A204.1 (cell line): Measurements from ENCODE around the gene USP51.
"Not testable (repeated sequence)": the region's sequence is repeated elsewhere in the genome, so short reads cannot be mapped to it uniquely, and the experiment has no call there.

Experiments used
- FAIRE-seq: peaks from 2 replicates; lab custom pipeline; 2012; peaks lifted over from hg19 to GRCh38; lab: Jason Lieb, UNC

Gene USP51

GRCh38 chrX:55489314-55490009 is at the start of gene USP51:
TSS of gene USP51 (minus strand) at chrX:55489848. CDS start at chrX:55488939, 909 bp downstream.
- FAIRE-seq: no peak

- no peak for FAIRE-seq
These were observed 34.8 kb upstream of the USP51 start for GRCh38 chrX:55524487-55524886.

GRCh38 chrX:55523356-55523755 is 33.7 kb upstream of the USP51 start:
- no peak for FAIRE-seq

GRCh38 chrX:55522596-55523276 is 33.1 kb upstream of the USP51 start:
- no peak for FAIRE-seq

- no peak for FAIRE-seq
These were observed 32.0 kb upstream of the USP51 start for GRCh38 chrX:55521687-55522086.

- FAIRE-seq: not testable (repeated sequence)
These were observed 27.3 kb upstream of the USP51 start for GRCh38 chrX:55516794-55517481.

- not testable (repeated sequence) for FAIRE-seq
These were observed 23.5 kb upstream of the USP51 start for GRCh38 chrX:55513045-55513737.

- FAIRE-seq: not testable (repeated sequence)
These were observed 18.9 kb upstream of the USP51 start for GRCh38 chrX:55508410-55509152.

- not testable (repeated sequence) for FAIRE-seq
These were observed 18.1 kb upstream of the USP51 start for GRCh38 chrX:55507699-55508098.

GRCh38 chrX:55507010-55507409 is 17.4 kb upstream of the USP51 start:
- not testable (repeated sequence) for FAIRE-seq

- FAIRE-seq: no peak
These were observed 1.3 kb upstream of the USP51 start for GRCh38 chrX:55490974-55491373.

GRCh38 chrX:55490121-55490520 is 473 bp upstream of the USP51 start:
- FAIRE-seq: no peak

- no peak for FAIRE-seq
These were observed 895 bp downstream of the USP51 start for GRCh38 chrX:55488593-55489313.

- no peak for FAIRE-seq
These were observed 1.5 kb downstream of the USP51 start for GRCh38 chrX:55488006-55488592.

GRCh38 chrX:55487143-55487542 is 2.5 kb downstream of the USP51 start:
- no peak for FAIRE-seq

- FAIRE-seq: no peak
These were observed 2.9 kb downstream of the USP51 start for GRCh38 chrX:55486736-55487135.

GRCh38 chrX:55484948-55485347 is 4.7 kb downstream of the USP51 start:
- FAIRE-seq: no peak

GRCh38 chrX:55480390-55481062 is 9.1 kb downstream of the USP51 start:
- no peak for FAIRE-seq

GRCh38 chrX:55479956-55480355 is 9.7 kb downstream of the USP51 start:
- FAIRE-seq: not testable (repeated sequence)

GRCh38 chrX:55465791-55466190 is 23.9 kb downstream of the USP51 start:
- peak; percentile 56 for FAIRE-seq
